GM19324 (cell line): ENCODE data around the gene DRAP1.
"Not testable (repeated sequence)": the region's sequence is repeated elsewhere in the genome, so short reads cannot be mapped to it uniquely, and the experiment has no call there.

Experiments used
- ATAC-seq: cut with Tn5 transposase; IDR thresholded peaks from one replicate; pipeline ENCODE4 v1.9.1; 2021; ENCODE audit warnings: mild to moderate bottlenecking, moderate library complexity; ENCODE audit not compliant: unreplicated experiment, low FRiP score

DRAP1 gene

GRCh38 chr11:65885808-65886536, 33.3 kb upstream of the DRAP1 start:
- no peak for ATAC-seq

GRCh38 chr11:65886826-65887722, 32.2 kb upstream of the DRAP1 start:
- no peak for ATAC-seq

GRCh38 chr11:65887723-65888162, 31.5 kb upstream of the DRAP1 start:
- no peak for ATAC-seq

GRCh38 chr11:65888163-65888814, 30.9 kb upstream of the DRAP1 start, which contains the start of gene FIBP:
FIBP (minus strand) TSS chr11:65888471; CDS start chr11:65888418, 53 bp downstream.
- peak; percentile 53 for ATAC-seq

- ATAC-seq, result peak; percentile 67
Observed at GRCh38 chr11:65890324-65891218, 28.7 kb upstream of the DRAP1 start, which contains the start of gene CCDC85B. CCDC85B (plus strand) TSS chr11:65890673; CDS start chr11:65890784, 111 bp downstream.

GRCh38 chr11:65891219-65892136, 27.7 kb upstream of the DRAP1 start:
- ATAC-seq, result no peak

GRCh38 chr11:65892137-65892540, 27.1 kb upstream of the DRAP1 start:
- not testable (repeated sequence) for ATAC-seq

- no peak for ATAC-seq
Observed at GRCh38 chr11:65892661-65893317, 26.4 kb upstream of the DRAP1 start.

- no peak for ATAC-seq
Observed at GRCh38 chr11:65894034-65894591, 25.1 kb upstream of the DRAP1 start.

- ATAC-seq, result no peak
Observed at GRCh38 chr11:65895482-65895981, 23.7 kb upstream of the DRAP1 start.

GRCh38 chr11:65896034-65896999, 22.9 kb upstream of the DRAP1 start:
- no peak for ATAC-seq

- ATAC-seq, result no peak
Observed at GRCh38 chr11:65897020-65897471, 22.2 kb upstream of the DRAP1 start.

GRCh38 chr11:65898656-65899355, 20.4 kb upstream of the DRAP1 start:
- no peak for ATAC-seq

- no peak for ATAC-seq
Observed at GRCh38 chr11:65899356-65900124, 19.7 kb upstream of the DRAP1 start.
